ENCODE results near the gene NT5M.

Gene NT5M

DNA sequence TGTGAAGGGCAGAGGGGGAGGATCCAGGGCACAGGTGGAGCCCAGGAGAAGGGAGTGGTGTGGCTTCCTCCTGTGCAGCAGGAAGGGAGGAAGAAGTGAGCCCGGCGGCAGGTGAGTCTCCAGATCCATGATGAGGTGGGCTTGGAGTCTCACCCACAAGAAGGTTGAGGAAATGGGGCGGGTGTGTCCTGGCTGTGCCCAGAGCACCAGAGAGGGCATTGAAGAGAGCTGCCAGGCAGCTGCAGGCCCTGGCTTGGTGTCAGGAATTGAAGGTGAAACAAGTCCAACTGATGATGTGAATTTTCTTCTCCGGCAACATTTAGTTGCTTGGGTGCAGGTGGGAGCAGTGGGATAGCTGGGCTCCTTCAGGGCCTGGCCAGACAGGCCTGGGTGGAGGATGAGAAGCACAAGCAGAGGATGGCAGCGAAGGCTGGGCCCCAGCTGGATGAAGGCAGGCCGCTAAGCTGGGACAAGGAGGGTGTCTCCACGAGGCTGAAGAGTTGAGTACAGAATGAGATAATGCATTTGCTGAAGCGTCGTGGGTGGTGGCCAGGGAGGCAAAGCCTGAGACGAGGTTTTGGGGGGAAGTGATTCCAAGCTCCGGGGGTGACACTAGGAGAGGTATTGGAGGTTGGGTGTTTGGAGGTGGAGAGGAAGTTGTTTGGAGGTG is 18.3 kb downstream of the NT5M start:
- H3K4me3 ChIP-seq (ENCODE audit: insufficient read depth, low read length, poor library complexity, severe bottlenecking), result no peak overlapping the region
- H4K20me1 ChIP-seq (ENCODE audit: low read depth, low read length), result no peaks in the 10 kb centered on the region
- H3K27ac ChIP-seq (ENCODE audit: low read depth, low read length), result no peak overlapping the region
- no peaks in the 10 kb centered on the region for H3K79me2 ChIP-seq (ENCODE audit: insufficient read depth, low read length)
- TF ChIP-seq EZH2phosphoT487 (conservative IDR thresholded peaks at IDR 0.05; ENCODE audit: low read length), result no peak
- TF ChIP-seq, protein P1, sequence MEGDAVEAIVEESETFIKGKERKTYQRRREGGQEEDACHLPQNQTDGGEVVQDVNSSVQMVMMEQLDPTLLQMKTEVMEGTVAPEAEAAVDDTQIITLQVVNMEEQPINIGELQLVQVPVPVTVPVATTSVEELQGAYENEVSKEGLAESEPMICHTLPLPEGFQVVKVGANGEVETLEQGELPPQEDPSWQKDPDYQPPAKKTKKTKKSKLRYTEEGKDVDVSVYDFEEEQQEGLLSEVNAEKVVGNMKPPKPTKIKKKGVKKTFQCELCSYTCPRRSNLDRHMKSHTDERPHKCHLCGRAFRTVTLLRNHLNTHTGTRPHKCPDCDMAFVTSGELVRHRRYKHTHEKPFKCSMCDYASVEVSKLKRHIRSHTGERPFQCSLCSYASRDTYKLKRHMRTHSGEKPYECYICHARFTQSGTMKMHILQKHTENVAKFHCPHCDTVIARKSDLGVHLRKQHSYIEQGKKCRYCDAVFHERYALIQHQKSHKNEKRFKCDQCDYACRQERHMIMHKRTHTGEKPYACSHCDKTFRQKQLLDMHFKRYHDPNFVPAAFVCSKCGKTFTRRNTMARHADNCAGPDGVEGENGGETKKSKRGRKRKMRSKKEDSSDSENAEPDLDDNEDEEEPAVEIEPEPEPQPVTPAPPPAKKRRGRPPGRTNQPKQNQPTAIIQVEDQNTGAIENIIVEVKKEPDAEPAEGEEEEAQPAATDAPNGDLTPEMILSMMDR (IDR thresholded peaks at IDR 0.05; ENCODE audit: insufficient read depth, low read length, poor library complexity, severe bottlenecking), result no peak
- H3K4me2 ChIP-seq (ENCODE audit: low read depth, low read length, poor library complexity, severe bottlenecking), result no peak overlapping the region
- no peaks in the 10 kb centered on the region for H3K36me3 ChIP-seq (ENCODE audit: low read length)
- H3K27me3 ChIP-seq (ENCODE audit: low read length), result no peaks in the 10 kb centered on the region
- no peaks in the 10 kb centered on the region for H3K9me2 ChIP-seq (replicated peaks; ENCODE audit: insufficient read depth, low read length)
- H3F3A ChIP-seq (ENCODE audit: insufficient read depth), result no peaks in the 10 kb centered on the region
- no peaks in the 10 kb centered on the region for H3K9me3 ChIP-seq (ENCODE audit: insufficient read depth, low read length)
- no peak overlapping the region for H2AFZ ChIP-seq (ENCODE audit: low read depth, low read length, severe bottlenecking)
- no peak overlapping the region for H3K9ac ChIP-seq (ENCODE audit: low read length)

DNA sequence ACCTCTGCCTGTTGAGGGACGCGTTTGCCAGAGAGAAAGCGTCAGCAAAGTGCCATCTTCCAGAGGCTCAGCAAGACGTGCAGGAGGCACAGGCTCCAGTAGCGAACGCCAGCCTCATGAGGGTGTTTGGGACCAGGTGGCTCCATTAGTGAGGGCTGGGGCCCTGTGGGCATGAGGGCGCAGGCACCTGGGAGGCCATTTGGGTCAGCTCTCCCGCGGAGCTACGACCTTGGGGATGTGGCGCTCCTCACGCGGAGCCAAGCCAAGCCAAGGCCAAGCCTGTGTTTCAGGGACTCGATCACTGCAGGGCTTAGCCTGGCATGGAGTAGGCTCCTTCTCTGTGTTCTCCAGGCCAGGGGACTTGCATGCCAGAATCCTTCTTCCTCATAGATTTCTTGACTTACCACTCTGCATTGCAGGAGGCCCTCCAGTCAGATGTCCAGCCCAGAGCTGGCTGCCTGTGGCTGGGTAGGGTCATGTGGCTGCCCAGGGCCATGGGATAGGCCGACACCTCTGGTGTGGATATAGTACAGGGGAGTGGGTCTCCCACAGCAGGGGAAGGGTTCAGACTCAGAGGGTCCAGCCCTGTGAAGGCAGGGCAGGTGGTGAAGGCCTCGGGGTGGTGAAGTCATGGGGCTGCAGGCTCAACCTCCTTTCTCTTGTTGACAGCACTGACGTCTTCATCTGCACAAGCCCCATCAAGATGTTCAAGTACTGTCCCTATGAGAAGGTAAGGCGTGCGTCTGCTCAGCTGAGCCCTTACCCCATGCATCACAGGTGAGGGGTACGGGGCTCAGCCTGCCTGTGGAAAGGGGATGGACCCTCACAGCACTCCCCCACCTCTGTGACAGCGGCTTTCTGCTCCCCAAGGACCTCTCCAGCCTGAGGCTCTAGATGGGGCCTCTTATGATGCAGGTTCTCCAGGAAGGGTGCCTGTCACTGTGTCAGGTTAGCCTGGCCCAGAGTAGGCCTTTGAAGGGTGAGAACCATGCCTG is 19.6 kb downstream of the NT5M start:
- Histone ChIP-seq H4K20me1 (ENCODE audit: low read depth, low read length) (no peaks in the 10 kb centered on the region), H2AFZ (ENCODE audit: low read depth, low read length, severe bottlenecking) (no peak overlapping the region), H3K27ac (ENCODE audit: low read depth, low read length) (no peak overlapping the region), H3K4me2 (ENCODE audit: low read depth, low read length, poor library complexity, severe bottlenecking) (no peak overlapping the region), H3K36me3 (ENCODE audit: low read length) (no peaks in the 10 kb centered on the region), H3K27me3 (ENCODE audit: low read length) (no peaks in the 10 kb centered on the region), H3K79me2 (ENCODE audit: insufficient read depth, low read length) (no peaks in the 10 kb centered on the region), H3K4me3 (ENCODE audit: insufficient read depth, low read length, poor library complexity, severe bottlenecking) (no peak overlapping the region), H3K9me3 (ENCODE audit: insufficient read depth, low read length) (no peaks in the 10 kb centered on the region), H3K9ac (ENCODE audit: low read length) (no peak overlapping the region), H3F3A (ENCODE audit: insufficient read depth) (no peaks in the 10 kb centered on the region), H3K9me2 (replicated peaks; ENCODE audit: insufficient read depth, low read length) (no peaks in the 10 kb centered on the region)
- no peak for TF ChIP-seq EZH2phosphoT487 (conservative IDR thresholded peaks at IDR 0.05; ENCODE audit: low read length)
- TF ChIP-seq, protein P1 (IDR thresholded peaks at IDR 0.05; ENCODE audit: insufficient read depth, low read length, poor library complexity, severe bottlenecking), result no peak

DNA sequence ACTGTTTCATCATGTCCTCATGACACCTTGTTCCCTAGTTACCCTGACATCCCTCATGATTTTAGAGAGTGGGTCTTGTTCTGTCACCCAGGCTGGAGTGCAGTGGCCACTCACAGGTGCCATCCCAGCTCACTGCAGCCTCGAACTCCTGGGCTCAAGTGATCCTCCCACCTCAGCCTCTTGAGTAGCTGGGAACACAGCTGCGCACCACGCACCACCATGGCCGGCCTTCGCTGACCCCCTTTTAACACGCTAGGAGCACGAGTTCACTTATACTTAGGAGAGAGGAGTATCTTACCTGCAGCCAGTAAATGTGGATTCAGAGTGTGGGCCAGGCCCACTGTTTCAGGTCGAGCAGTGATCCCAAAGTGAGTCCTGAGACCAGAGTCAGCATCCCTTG is 21.4 kb downstream of the NT5M start:
- Histone ChIP-seq H3K79me2 (ENCODE audit: insufficient read depth, low read length) (no peaks in the 10 kb centered on the region), H3K36me3 (ENCODE audit: low read length) (no peaks in the 10 kb centered on the region), H3F3A (ENCODE audit: insufficient read depth) (no peaks in the 10 kb centered on the region), H3K9ac (ENCODE audit: low read length) (no peak overlapping the region), H3K27me3 (ENCODE audit: low read length) (no peaks in the 10 kb centered on the region), H3K4me3 (ENCODE audit: insufficient read depth, low read length, poor library complexity, severe bottlenecking) (no peak overlapping the region), H3K9me2 (replicated peaks; ENCODE audit: insufficient read depth, low read length) (no peaks in the 10 kb centered on the region), H3K4me2 (ENCODE audit: low read depth, low read length, poor library complexity, severe bottlenecking) (no peak overlapping the region), H2AFZ (ENCODE audit: low read depth, low read length, severe bottlenecking) (no peak overlapping the region), H4K20me1 (ENCODE audit: low read depth, low read length) (no peaks in the 10 kb centered on the region), H3K27ac (ENCODE audit: low read depth, low read length) (no peak overlapping the region), H3K9me3 (ENCODE audit: insufficient read depth, low read length) (no peaks in the 10 kb centered on the region)
- TF ChIP-seq, protein P1 (IDR thresholded peaks at IDR 0.05; ENCODE audit: insufficient read depth, low read length, poor library complexity, severe bottlenecking), result no peak
- no peak for TF ChIP-seq EZH2phosphoT487 (conservative IDR thresholded peaks at IDR 0.05; ENCODE audit: low read length)
